Activated CD8-positive, alpha-beta memory T cell treated with anti-CD3 and anti-CD28 coated beads for 4 hours (primary cell): ENCODE data around the gene ERFE.

Experiments
- DNase-seq, 2 donors: peaks; one replicate each; pipeline ENCODE4 v3.0.0-alpha.2; 2020; ENCODE audit warnings: low read depth in 2 of 2

Gene ERFE

GRCh38 chr2:238216651-238217184 lies 57.9 kb downstream of the ERFE start:
- DNase-seq, result no peak
